Endothelial cell of hepatic sinusoid (primary cell): ENCODE data around the gene MAP2K5.

Experiments
- in situ Hi-C: cut with HindIII; loops from 2 replicates; pipeline ENCODE4 v1.10.0; 2017; ENCODE audit warnings: low sequenced_read_pairs

The MAP2K5 gene

DNA sequence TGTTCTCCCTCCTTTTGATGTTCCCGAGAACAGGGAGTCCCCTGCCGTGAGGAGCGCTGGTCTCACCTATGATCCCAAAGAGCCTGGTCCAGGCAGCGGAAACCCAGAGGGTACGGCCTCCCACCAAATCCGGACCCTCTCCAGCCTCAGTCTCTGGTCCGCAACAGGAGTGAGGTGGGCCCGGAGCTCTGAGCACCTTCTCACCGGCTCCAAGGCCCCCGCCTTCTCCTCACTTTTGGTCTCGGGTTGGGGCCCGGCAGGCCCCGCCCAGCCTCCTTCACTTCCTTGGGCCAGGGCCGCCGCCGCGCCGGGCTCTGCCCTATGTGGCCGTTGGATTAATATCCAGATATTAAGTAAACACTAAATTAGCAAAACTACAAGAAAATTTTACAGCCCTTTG, 277.1 kb downstream of the MAP2K5 start:
- in situ Hi-C loops = no loop called here

DNA sequence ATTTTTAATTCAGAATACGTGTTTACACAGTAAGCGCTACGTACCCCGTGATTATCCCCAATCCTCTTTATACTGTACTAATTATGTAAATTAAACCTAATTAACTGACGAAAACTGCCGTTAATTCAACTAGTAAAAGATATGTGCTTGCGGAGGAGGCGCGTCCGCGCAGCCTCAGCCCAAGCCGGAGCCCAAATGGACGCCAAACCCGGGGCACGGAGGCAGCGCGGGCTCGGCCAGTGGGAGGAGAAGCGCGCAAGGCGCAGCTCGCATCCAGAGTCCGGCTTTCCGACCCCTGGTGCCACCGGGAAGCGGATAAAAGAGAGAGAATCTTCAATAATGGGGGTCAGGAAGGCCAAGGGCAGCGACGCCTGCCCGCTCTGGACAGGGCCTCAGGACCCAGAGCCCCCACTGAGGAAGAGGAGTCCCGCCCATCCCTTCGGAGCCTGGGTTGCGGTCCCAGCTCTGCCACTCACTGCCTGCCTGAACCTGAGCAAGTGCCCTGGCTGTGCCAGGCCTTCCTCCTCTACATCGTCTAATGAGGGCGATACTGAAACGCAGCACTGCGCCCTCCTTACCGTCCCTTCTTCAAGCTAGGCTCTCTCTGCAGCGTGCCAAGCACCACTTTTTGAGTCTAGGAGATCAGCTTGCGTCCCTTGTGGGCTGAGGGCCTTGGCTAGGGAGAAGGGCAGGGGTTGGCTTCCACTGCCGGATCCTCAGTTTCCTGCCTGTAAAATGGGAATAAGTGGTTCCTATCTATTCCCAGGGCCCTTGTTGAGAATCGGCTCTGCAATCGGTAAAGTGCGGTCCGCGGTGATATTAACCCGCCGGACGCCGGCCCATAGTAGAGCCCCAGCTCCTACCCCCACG, 277.9 kb downstream of the MAP2K5 start:
- in situ Hi-C loops = no loop called here

DNA sequence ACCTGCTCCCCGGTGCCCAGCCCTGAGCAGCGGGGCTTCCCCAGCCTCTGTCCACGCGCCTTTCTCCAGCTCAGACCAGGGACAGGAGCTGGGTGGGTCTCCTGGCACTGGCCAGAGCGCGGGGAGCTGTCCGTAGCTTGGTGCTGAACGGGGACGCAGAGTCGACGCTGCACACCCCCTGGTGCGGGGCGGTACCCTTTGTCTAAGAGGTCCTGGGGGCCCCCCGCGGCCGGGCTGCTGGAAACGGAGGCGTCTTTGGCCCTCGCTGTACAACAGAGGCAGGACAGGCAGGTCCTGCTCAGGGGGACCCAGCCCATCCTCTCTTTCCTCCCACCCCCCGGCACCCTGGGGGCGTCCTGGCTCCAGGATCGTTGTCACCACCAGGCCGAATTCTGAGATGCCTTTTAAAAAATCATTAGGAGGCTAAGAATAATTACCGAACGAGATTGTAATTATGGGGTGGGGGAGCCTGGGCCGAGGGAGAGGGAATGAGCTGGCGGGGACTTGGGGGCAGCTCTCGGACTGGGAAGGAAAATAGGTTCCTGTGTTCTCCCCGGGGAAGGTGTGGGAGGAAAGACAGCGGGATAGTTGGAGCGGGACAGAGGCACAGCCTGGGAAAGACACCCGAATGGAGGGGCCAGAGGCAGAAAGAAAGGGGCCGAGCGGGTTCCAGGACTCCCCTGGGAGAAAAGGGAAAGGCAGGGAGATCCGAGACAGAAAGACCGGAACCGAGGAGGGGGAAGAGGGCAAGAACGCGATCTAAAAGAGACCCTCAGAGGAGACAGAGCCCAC, 278.7 kb downstream of the MAP2K5 start:
- in situ Hi-C loops = no loop called here

DNA sequence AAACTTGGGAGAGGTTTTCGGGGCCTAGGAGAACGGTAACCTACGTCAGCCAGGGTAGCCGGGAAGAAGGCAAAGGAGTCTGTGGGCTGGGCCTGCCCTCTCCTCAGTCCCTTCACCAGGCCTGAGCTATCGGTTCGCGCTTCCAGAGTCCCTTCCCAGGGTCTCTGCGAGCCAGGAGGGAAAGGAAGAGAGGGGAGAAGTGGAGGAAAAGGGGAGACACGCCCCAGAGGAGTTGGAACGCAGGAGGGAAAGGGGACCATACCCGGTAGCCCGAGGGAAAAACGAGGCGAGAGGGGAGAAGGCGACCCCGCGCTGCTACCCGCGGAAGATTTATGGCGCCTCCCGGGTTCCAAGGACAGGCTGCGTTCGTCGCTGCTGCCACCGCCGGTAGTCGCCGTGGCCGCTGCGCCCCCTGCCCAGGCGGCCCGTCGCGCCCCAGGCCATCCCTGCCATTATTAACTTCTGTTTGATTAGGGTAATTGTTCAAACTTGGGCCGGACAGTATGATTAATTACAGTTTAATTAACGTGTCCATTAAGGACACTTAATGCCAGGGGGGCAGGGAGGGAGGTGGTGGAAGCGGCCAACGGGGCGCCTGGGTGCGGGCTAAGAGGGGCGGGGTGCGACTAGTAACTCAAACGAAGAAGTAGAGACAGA, 279.4 kb downstream of the MAP2K5 start:
- in situ Hi-C loops = no loop called here

DNA sequence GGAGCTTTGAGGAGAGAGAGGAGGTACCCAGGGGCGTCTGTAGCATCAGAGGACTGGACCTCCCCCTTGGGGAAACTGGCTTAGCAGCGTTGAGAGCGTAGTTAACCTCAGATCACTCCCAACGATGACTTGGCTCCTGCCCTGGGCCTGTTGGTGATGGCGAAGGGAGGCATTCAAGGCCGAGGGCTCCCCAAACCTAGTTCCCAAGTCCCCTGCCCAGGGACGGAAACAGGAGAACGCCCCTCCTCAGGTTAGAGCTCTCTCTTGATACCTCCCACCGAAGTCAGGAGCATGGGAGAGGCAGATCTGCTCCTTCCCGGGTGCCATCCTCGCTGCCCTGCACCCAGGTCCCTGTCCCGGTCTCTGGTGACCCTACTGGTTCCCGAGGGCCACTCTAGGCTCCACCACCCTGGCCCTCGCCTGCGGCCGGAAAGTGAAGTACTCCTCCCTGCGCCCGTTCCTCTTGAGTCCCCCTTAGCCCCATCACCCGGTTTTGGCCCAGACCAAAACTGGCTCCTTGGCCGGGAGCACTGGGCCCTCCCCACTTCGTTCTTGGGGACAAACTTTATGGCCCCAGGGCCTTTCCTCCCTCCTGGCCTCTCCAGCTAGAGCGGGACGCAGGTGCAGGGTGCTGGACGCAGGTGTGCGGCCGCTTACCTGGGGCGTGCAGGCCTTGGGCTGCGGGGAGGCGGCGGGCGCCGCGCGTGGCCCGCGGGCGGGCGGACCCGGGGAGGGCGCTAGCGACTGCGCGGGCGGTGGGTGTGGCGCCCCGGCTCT, 280.2 kb downstream of the MAP2K5 start:
- in situ Hi-C loops = no loop called here

DNA sequence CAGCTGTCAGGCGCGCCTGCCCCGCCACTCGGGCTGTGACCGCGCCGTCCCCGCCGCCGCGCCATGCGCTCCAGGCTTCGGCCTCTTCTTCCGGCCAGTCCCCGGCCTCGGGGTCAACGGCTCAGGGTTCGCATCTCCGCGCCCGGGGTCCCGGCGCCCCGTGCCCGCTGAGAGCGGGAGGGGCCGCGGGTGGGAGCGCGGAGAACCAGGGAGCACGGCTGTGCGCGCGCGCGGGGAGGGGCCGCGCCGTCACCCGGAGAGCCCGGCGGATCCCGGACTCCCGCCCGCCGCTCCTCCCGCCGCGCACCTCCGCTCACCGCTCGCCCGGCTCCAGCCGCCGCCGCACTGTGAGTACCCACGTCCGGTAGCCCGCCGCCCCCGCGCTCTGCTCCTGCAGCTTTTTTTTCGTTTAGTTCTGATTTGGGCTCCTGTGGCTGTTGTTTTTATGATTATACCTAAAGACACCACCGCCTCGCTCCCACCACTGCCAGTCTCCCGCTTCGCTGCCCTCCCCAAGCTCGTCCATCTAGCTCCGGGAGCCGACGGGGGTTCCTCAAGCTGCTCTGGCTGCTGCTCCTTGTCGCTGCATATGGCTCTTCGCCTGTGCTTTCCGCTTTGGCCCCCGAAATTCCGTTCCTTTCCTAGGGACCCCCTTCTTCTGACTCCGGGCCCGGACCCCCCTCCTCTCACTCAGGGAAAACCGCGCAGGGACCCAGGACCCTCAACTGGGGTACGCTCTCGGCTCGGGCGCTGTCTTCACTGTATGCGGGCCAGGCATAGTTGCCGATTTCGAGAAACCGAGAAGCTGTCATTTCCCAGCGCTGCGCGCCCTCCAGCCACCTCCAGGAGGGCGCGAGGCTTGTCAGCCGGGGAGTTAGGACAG, 281.1 kb downstream of the MAP2K5 start:
- in situ Hi-C loops = no loop called here

DNA sequence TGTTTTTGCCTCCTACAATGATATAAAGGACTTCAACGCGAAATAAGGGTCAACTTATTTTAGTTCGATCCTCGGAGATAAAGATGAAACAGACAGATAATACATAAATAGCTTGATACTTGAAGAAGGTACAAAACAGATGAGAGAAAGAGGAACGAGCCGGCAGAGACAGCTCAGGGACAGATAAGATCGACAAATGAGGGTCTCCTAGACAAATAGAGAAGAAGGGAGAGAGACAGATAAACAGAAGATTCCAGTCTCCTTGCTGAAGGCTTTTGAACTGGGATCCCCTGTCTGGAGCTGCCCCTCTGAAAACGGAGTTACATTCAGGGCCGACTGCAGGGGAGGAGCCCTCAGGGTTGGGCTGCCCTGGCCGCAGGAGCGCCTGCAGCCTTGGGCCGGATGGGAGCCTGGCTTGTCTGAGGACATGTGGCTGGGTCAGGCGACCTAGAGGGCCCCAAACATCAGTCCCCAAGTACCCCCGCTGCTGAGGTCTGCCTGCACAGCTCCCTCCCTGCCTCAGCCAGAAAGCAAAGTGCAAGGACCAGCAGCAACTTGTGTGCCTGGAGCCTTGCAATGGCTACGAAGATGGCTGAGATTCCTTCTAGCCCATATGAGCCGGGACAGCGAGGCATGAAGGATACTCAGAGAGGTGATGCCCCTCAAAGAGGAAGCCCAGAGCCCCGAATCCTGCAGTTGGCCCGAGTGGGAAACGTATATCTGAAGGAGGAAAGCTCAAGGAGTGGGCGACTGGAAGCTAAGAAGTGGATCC, 281.9 kb downstream of the MAP2K5 start:
- in situ Hi-C loops = no loop called here

GRCh38 chr15:67824976-67825880, 282.7 kb downstream of the MAP2K5 start, which contains the start of gene SKOR1:
TSS of gene SKOR1 (plus strand) at chr15:67825509. CDS start at chr15:67825603, 94 bp downstream.
- in situ Hi-C loops = no loop called here

DNA sequence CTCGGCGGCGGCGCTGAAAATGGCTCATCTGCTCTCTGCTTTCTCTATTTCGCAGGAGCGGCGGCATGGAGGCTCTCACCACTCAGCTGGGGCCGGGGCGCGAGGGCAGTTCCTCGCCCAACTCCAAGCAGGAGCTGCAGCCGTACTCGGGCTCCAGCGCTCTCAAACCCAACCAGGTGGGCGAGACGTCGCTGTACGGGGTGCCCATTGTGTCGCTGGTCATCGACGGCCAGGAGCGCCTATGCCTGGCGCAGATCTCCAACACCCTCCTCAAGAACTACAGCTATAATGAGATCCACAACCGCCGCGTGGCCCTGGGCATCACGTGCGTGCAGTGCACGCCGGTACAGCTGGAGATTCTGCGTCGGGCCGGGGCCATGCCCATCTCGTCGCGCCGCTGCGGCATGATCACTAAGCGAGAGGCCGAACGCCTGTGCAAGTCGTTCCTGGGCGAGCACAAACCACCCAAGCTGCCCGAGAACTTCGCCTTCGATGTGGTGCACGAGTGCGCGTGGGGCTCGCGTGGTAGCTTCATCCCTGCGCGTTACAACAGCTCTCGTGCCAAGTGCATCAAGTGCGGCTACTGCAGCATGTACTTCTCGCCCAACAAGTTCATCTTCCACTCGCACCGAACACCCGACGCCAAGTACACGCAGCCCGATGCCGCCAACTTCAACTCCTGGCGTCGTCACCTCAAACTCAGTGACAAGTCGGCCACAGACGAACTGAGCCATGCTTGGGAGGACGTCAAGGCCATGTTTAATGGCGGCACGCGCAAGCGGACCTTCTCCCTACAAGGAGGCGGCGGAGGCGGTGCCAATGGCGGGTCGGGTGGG, 283.6 kb downstream of the MAP2K5 start:
- in situ Hi-C loops = no loop called here

DNA sequence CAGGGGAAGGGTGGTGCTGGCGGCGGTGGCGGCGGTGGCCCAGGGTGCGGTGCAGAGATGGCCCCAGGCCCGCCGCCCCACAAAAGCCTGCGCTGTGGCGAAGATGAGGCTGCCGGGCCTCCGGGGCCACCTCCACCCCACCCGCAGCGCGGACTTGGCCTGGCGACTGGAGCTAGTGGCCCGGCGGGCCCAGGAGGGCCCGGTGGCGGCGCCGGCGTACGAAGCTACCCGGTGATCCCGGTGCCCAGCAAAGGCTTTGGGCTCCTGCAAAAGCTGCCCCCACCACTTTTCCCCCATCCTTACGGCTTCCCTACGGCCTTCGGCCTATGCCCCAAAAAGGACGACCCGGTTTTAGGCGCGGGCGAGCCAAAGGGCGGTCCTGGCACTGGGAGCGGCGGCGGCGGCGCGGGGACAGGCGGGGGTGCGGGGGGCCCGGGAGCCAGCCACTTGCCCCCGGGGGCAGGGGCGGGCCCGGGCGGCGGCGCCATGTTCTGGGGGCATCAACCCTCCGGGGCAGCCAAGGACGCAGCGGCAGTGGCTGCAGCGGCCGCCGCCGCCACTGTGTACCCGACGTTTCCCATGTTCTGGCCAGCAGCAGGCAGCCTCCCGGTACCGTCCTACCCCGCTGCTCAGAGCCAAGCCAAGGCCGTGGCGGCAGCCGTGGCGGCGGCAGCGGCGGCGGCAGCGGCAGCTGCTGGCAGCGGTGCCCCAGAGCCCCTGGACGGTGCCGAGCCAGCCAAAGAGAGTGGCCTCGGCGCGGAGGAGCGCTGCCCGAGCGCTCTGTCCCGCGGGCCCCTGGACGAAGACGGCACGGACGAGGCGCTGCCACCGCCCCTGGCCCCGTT, 284.4 kb downstream of the MAP2K5 start:
- in situ Hi-C loops = no loop called here

- in situ Hi-C loops = no loop called here
Observed at GRCh38 chr15:67827562-67828277, 285.2 kb downstream of the MAP2K5 start.

- in situ Hi-C loops = no loop called here
Observed at GRCh38 chr15:67828278-67828968, 285.9 kb downstream of the MAP2K5 start.

DNA sequence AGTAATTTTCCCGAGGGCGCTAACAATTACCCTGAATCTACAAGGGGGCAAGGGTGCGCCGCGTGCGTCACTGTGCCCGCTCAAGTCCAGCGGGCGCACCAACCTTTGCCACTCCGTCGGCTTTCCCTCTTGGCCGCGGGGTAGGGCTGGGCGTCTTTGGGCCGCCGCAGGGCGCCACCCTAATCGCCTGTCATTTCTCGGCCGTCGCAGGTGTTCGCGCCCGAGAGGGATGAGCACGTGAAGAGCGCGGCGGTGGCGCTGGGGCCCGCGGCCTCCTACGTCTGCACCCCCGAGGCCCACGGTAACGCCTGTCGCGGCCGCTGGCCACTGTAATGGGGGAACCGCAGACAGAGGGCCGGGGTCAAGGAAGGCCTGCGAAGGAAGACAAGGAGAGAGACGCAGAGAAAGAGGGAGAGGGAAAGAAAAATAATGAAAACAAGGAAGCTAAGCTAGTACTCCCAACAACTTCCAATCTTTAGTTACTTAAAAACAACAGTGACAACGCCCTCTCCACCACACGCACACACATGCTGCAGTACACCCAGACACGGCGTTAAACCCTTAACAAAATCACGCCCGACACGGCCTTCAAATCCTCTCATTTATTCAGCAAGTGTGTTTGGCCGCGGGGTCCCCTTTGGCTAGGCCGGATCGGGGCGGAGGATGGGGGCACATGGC, 286.6 kb downstream of the MAP2K5 start:
- in situ Hi-C loops = no loop called here
